ENCODE results near the gene JAGN1. TPM values are rescaled to one million over a fixed set of nuclear protein-coding genes. Genes with fewer than 3 reads are reported as not detected.

JAGN1 gene
- total and polyA plus RNA-seq, 2 of the 8 experiments (the other 6 are each of a cell fraction or from before 2014, with no cell fraction given), result 26.9 to 51.6 TPM

GRCh38 chr3:9899289-9899791 lies 8.9 kb downstream of the JAGN1 start:
- Histone ChIP-seq H2BK5ac (ENCODE audit: low read depth, low read length) (no peak overlapping the region), H4K8ac (ENCODE audit: extremely low read depth, insufficient read depth, low read length) (no peak overlapping the region), H2BK15ac (ENCODE audit: low read length) (no peak overlapping the region), H2BK20ac (ENCODE audit: low read length) (no peak overlapping the region), H3K27me3 (replicated peaks in 1 of 4; ENCODE audit: control insufficient read depth in 3 of 4, extremely low read depth in 1 of 4, insufficient read depth in 3 of 4, low read length in 3 of 4) (no peaks in the 10 kb centered on the region), H2AFZ (ENCODE audit: low read length) (no peak overlapping the region), H3K36me3 (ENCODE audit: control insufficient read depth in 2 of 4, insufficient read depth in 4 of 4, low read length in 3 of 4) (no peaks in the 10 kb centered on the region), H4K5ac (ENCODE audit: insufficient read length, low read depth, low read length) (no peak overlapping the region), H3K9ac (replicated peaks in 1 of 4; ENCODE audit: extremely low read depth in 1 of 4, low read depth in 3 of 4, low read length in 3 of 4) (no peak overlapping the region), H3K9me3 (ENCODE audit: insufficient read depth in 2 of 2, low read depth in 1 of 2, low read length in 1 of 2) (no peaks in the 10 kb centered on the region), H3K79me1 (ENCODE audit: low read depth, low read length) (no peaks in the 10 kb centered on the region), H3K23me2 (ENCODE audit: low read depth, low read length) (no peaks in the 10 kb centered on the region), H3K23ac (ENCODE audit: insufficient read length) (no peak overlapping the region), H3K79me2 (ENCODE audit: control insufficient read depth in 1 of 2, insufficient read depth in 2 of 2, low read length in 2 of 2) (no peaks in the 10 kb centered on the region), H3K4ac (replicated peaks; ENCODE audit: insufficient read length, low read depth, low read length) (no peak overlapping the region), H2BK12ac (ENCODE audit: low read depth, low read length) (no peak overlapping the region), H3K56ac (replicated peaks; ENCODE audit: insufficient read length, low read depth, low read length) (no peak overlapping the region), H3K27ac (ENCODE audit: low read depth, low read length) (no peak overlapping the region), H3K14ac (ENCODE audit: insufficient read length) (no peak overlapping the region), H2AK5ac (ENCODE audit: low read depth, low read length) (no peak overlapping the region), H3K4me2 (ENCODE audit: insufficient read depth in 1 of 2, low read depth in 2 of 2, low read length in 2 of 2) (no peak overlapping the region), H3K4me1 (replicated peaks in 1 of 4; ENCODE audit: control insufficient read depth in 3 of 4, insufficient read depth in 4 of 4, low read length in 3 of 4) (peaks cover 5 to 14% (median 11%) of the 10 kb centered on the region in 4 experiments), H2BK120ac (replicated peaks; ENCODE audit: low read depth, low read length) (no peak overlapping the region), H4K20me1 (replicated peaks in 1 of 2; ENCODE audit: control insufficient read depth in 1 of 2, insufficient read depth in 2 of 2, low read length in 2 of 2) (no peaks in the 10 kb centered on the region), H4K91ac (replicated peaks; ENCODE audit: insufficient read length, low read length) (no peak overlapping the region), H3K4me3 (ENCODE audit: extremely low read depth in 1 of 4, insufficient read depth in 2 of 4, low read depth in 3 of 4, low read length in 4 of 4) (no peak overlapping the region), H3K18ac (ENCODE audit: extremely low read depth, low read length) (no peak overlapping the region)
- no peak for DNase-seq (ENCODE audit: low read depth in 1 of 2, low spot score in 2 of 2)
- ChIA-PET CTCF (ENCODE audit: partially characterized antibody) (no interaction called here), POLR2A (ENCODE audit: partially characterized antibody) (interaction anchor here (0.8 kb wide), 1 partner anchor 8 kb away, joined by 5 read pairs; the partner anchor contains the start of gene JAGN1)
- 56% methylated on average over 3 of the region's 3 CpGs; no CpG with 5 or more reads in 1 of the 2 experiments for WGBS, 2 experiments (ENCODE audit: extremely low coverage in 1 of 2, insufficient coverage in 1 of 2, insufficient read length in 1 of 2, insufficient replicate concordance in 2 of 2, low coverage in 1 of 2, low lambda C conversion rate in 2 of 2, missing lambda C conversion rate in 1 of 2)
- FAIRE-seq, result no peak
- TF ChIP-seq KDM5A (IDR thresholded peaks at IDR 0.05; ENCODE audit: low read length) (no peak), YY1 (IDR thresholded peaks at IDR 0.05; ENCODE audit: low read depth, low read length) (no peak), SUZ12 (IDR thresholded peaks at IDR 0.05; ENCODE audit: low read length) (no peak), RXRA (IDR thresholded peaks at IDR 0.05; ENCODE audit: insufficient read depth, low read depth, low read length) (no peak), PHF8 (conservative IDR thresholded peaks at IDR 0.05; ENCODE audit: low read depth, low read length) (no peak), EZH2 (IDR thresholded peaks at IDR 0.05; ENCODE audit: low read depth, low read length, severe bottlenecking) (no peak), GTF2F1 (IDR thresholded peaks at IDR 0.05; ENCODE audit: borderline replicate concordance, low read depth, low read length) (no peak), MAX (IDR thresholded peaks at IDR 0.05) (no peak), POLR2A (IDR thresholded peaks at IDR 0.05; ENCODE audit: control extremely low read depth in 1 of 2, low read depth in 2 of 2, low read length in 2 of 2) (no peak), RFX5 (IDR thresholded peaks at IDR 0.05; ENCODE audit: borderline replicate concordance, low read depth, low read length) (no peak), HDAC6 (IDR thresholded peaks at IDR 0.05; ENCODE audit: low read depth, low read length) (no peak)
- TF ChIP-seq, protein P1, sequence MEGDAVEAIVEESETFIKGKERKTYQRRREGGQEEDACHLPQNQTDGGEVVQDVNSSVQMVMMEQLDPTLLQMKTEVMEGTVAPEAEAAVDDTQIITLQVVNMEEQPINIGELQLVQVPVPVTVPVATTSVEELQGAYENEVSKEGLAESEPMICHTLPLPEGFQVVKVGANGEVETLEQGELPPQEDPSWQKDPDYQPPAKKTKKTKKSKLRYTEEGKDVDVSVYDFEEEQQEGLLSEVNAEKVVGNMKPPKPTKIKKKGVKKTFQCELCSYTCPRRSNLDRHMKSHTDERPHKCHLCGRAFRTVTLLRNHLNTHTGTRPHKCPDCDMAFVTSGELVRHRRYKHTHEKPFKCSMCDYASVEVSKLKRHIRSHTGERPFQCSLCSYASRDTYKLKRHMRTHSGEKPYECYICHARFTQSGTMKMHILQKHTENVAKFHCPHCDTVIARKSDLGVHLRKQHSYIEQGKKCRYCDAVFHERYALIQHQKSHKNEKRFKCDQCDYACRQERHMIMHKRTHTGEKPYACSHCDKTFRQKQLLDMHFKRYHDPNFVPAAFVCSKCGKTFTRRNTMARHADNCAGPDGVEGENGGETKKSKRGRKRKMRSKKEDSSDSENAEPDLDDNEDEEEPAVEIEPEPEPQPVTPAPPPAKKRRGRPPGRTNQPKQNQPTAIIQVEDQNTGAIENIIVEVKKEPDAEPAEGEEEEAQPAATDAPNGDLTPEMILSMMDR (IDR thresholded peaks at IDR 0.05; ENCODE audit: control extremely low read depth in 1 of 3, insufficient read depth in 1 of 3, low read depth in 1 of 3, low read length in 3 of 3), result no peak
